MM.1S (cell line): ENCODE results near the gene NTM.

Experiments used
- CTCF ChIP-seq: fragments of 300-600 bp; sonication (generic); IDR thresholded peaks from 2 replicates; pipeline ENCODE4 v1.5.1; 2016; ENCODE audit warnings: antibody characterized with exemption, low read length, mixed read lengths
- EZH2 ChIP-seq: fragments of 300-600 bp; sonication (generic); optimal IDR thresholded peaks from 2 replicates; pipeline ENCODE3; 2017; ENCODE audit warnings: low read depth, mild to moderate bottlenecking, antibody characterized with exemption, low read length, mixed read lengths
- EZH2phosphoT487 ChIP-seq: fragments of 300-600 bp; sonication (generic); IDR thresholded peaks from 2 replicates; pipeline ENCODE4 v1.6.1; 2018; ENCODE audit warnings: antibody characterized with exemption, low read length

DNA sequence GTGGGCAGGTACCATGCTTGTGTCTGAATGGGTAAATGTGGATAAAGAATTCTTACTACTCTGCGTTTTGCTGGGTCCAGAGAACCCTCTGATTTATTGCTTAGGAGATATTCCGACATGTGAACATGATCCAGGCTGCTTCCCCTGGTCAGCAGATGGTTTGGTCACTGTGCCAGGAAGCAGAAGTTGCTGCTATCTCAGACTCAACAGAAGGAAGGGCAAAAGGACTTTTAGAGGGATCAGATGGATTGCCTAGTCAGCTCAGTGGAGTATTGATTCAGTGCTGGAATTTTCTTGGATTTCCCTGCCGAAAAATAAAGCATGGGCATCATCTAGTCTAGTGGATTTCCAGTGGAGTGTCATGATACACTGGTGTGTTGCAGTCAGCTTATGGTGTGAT, 440.1 kb downstream of the NTM start:
- no peak for TF ChIP-seq CTCF
- TF ChIP-seq EZH2 = no peak
- no peak for TF ChIP-seq EZH2phosphoT487
